ES-I3 (cell line): Measurements from ENCODE around the gene BIN1.

Experiments used
- H3K36me3 ChIP-seq: 2 replicates; pipeline ENCODE4 v1.6.1; 2013; ENCODE audit warnings: mild to moderate bottlenecking, low read length, control low read depth, moderate library complexity; ENCODE audit not compliant: insufficient read depth
- H3K4me1 ChIP-seq: 2 replicates; pipeline ENCODE4 v1.6.1; 2013; ENCODE audit warnings: mild to moderate bottlenecking, control low read depth, low read length; ENCODE audit not compliant: insufficient read depth
- H3K9ac ChIP-seq: 2 replicates; pipeline ENCODE4 v1.6.1; 2013; ENCODE audit warnings: low read depth, mild to moderate bottlenecking, low read length, moderate library complexity
- H3K9me3 ChIP-seq: 2 replicates; pipeline ENCODE4 v1.6.1; 2013; ENCODE audit warnings: mild to moderate bottlenecking, low read length, moderate library complexity; ENCODE audit not compliant: control insufficient read depth, insufficient read depth

The BIN1 gene

GRCh38 chr2:127103243-127104165 lies 3.5 kb downstream of the BIN1 start:
- Histone ChIP-seq H3K4me1 (peaks cover 9% of the 10 kb centered on the region), H3K9me3 (no peaks in the 10 kb centered on the region), H3K36me3 (no peaks in the 10 kb centered on the region), H3K9ac (no peak overlapping the region)

- H3K36me3 ChIP-seq: no peaks in the 10 kb centered on the region
- no peaks in the 10 kb centered on the region for H3K9me3 ChIP-seq
- H3K9ac ChIP-seq: no peak overlapping the region
- peaks cover 14% of the 10 kb centered on the region for H3K4me1 ChIP-seq
These were observed 4.3 kb downstream of the BIN1 start for GRCh38 chr2:127102521-127103242.

GRCh38 chr2:127101756-127102477 lies 5.0 kb downstream of the BIN1 start:
- peaks cover 14% of the 10 kb centered on the region for H3K4me1 ChIP-seq
- H3K36me3 ChIP-seq: no peaks in the 10 kb centered on the region
- no peaks in the 10 kb centered on the region for H3K9me3 ChIP-seq
- no peak overlapping the region for H3K9ac ChIP-seq

- Histone ChIP-seq H3K4me1 (peaks cover 16% of the 10 kb centered on the region), H3K9ac (no peak overlapping the region), H3K9me3 (no peaks in the 10 kb centered on the region), H3K36me3 (no peaks in the 10 kb centered on the region)
These were observed 5.8 kb downstream of the BIN1 start for GRCh38 chr2:127101048-127101611.

- Histone ChIP-seq H3K4me1 (peaks cover 18% of the 10 kb centered on the region), H3K36me3 (no peaks in the 10 kb centered on the region), H3K9me3 (no peaks in the 10 kb centered on the region), H3K9ac (no peak overlapping the region)
These were observed 6.5 kb downstream of the BIN1 start for GRCh38 chr2:127100251-127101047.

GRCh38 chr2:127098711-127099110 lies 8.2 kb downstream of the BIN1 start:
- Histone ChIP-seq H3K9me3 (no peaks in the 10 kb centered on the region), H3K4me1 (peaks cover 23% of the 10 kb centered on the region), H3K36me3 (no peaks in the 10 kb centered on the region), H3K9ac (no peak overlapping the region)

GRCh38 chr2:127097841-127098651 lies 8.9 kb downstream of the BIN1 start:
- Histone ChIP-seq H3K4me1 (peaks cover 23% of the 10 kb centered on the region), H3K36me3 (no peaks in the 10 kb centered on the region), H3K9me3 (no peaks in the 10 kb centered on the region), H3K9ac (no peak overlapping the region)

- no peak overlapping the region for H3K9ac ChIP-seq
- H3K9me3 ChIP-seq: no peaks in the 10 kb centered on the region
- H3K4me1 ChIP-seq: peaks cover 23% of the 10 kb centered on the region
- no peaks in the 10 kb centered on the region for H3K36me3 ChIP-seq
These were observed 9.5 kb downstream of the BIN1 start for GRCh38 chr2:127097471-127097765.

GRCh38 chr2:127096718-127097470 lies 10.1 kb downstream of the BIN1 start:
- H3K9ac ChIP-seq: no peak overlapping the region
- H3K9me3 ChIP-seq: no peaks in the 10 kb centered on the region
- H3K36me3 ChIP-seq: no peaks in the 10 kb centered on the region
- H3K4me1 ChIP-seq: peaks cover 23% of the 10 kb centered on the region

GRCh38 chr2:127096280-127096679 lies 10.7 kb downstream of the BIN1 start:
- no peak overlapping the region for H3K9ac ChIP-seq
- no peaks in the 10 kb centered on the region for H3K9me3 ChIP-seq
- peaks cover 23% of the 10 kb centered on the region for H3K4me1 ChIP-seq
- H3K36me3 ChIP-seq: no peaks in the 10 kb centered on the region

GRCh38 chr2:127095784-127096183 lies 11.2 kb downstream of the BIN1 start:
- H3K9me3 ChIP-seq: no peaks in the 10 kb centered on the region
- no peak overlapping the region for H3K9ac ChIP-seq
- peaks cover 23% of the 10 kb centered on the region for H3K4me1 ChIP-seq
- no peaks in the 10 kb centered on the region for H3K36me3 ChIP-seq

GRCh38 chr2:127095367-127095641 lies 11.7 kb downstream of the BIN1 start:
- Histone ChIP-seq H3K4me1 (peaks cover 23% of the 10 kb centered on the region), H3K9ac (no peak overlapping the region), H3K9me3 (no peaks in the 10 kb centered on the region), H3K36me3 (no peaks in the 10 kb centered on the region)
